Activated CD8-positive, alpha-beta memory T cell treated with anti-CD3 and anti-CD28 coated beads, Interleukin-2, amount 50 U/mL, for 1 hour (primary cell): ENCODE results near the gene ENHO.

Source experiments
- DNase-seq: peaks from one replicate; pipeline ENCODE4 v3.0.0-alpha.2; 2020; ENCODE audit errors: extremely low read depth

Gene ENHO

DNA sequence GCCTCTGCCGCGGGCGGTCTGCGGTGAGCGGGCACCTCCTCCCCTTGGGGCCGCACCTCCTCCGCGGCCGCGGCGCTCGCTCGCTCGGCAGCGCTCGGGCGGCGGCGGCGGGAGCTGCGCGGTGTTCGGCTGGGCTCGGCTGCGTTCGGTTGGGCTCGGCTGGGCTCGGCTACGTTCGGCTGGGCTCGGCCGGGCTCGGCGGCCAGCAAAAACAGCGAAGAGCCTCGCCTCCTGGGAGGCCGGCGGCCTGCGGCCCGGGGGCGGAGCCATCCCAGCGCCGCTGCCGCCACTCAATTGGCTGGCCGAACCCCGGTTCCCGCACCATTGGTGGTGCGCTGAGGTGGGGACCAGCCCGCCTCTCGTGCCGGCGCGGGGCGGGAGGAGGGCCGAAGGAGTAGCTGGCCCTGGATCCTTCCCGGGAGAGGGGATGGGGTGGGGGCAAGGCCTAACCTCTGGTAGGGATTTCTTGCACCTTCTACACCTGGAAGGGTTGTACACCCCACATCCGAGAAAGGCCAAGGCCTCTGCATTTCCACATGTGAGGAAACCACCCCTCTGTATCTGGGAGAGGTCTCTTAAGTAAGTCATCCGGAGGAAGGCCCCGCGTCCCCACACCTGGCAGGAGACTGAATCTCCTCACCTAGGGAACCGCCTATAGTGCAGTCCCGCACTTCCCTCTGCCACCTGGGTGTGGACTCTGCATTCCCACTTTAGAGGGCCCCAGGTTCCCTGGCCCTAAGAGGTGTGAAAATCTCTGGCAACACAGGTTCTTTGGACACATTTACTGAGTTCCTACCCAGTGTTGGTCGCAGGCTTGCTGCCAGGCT, at the start of gene ENHO:
ENHO (minus strand) TSS at position 20 of the 827 bp plus-strand sequence. CDS start 1,295 bp downstream, outside the sequence.
- peak; percentile 45 for DNase-seq

DNA sequence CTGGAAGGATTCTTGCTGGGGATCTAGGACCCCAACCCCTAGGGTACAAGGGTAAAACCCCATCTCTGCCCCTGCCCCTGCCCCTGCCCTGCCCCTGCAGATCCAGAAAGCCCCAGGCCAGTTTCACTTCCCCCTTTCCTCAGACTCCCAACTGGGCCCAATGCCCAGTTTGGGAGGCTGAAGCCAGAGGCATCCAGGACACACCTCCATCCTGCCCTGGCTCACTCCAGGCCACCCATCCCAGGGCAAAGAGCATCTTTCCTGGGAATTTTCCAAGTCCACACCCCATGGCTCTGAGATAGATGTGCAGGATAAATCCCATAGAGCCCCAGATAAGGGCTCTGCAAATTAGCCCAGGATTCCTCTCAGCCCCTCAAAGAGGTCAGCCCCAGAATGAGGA, 49.3 kb upstream of the ENHO start:
- DNase-seq: no peak

GRCh38 chr9:34571481-34571810, 48.7 kb upstream of the ENHO start:
- no peak for DNase-seq

- no peak for DNase-seq
Observed at GRCh38 chr9:34570809-34571480, 48.2 kb upstream of the ENHO start.

DNA sequence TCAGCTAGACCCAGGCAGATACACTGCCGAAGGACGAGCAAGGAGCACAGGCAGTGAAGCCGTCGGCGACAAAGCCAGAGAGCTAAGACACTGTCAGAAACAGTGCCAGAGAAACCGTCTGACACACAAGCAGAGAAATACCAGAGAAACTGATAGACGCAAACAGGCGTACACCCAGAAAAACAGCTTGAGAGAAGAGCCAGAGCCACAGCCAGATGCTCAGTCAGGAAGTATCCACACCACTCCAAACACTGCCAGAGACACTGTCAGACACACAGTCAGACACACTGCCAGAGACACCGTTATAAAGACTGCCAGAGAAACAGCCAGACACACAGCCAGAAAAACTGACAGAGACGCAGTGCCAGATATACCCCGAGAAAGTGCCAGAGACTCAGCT, 47.6 kb upstream of the ENHO start:
- no peak for DNase-seq

- DNase-seq: no peak
Observed at GRCh38 chr9:34568774-34569173, 46.0 kb upstream of the ENHO start.

DNA sequence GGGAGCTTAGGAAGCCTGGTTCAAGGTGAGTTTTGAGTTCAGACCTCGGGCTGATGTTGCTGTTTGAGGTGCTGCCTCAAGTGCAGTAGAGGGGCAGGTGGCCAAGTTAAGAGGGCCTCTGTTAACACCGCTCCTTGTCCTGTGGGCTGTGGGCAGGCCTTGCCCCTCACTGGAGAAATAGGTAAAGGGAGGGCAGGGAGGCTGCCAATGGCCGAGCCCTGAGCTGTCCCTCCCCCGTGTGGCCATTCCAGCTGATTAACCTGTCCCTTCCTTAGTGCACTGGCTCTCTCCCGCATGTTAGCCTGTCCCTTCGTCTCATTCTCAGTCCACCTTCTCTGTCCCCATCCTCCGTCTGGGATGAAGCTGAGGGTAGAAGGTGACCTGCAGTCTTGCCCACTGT, 45.3 kb upstream of the ENHO start:
- no peak for DNase-seq

DNA sequence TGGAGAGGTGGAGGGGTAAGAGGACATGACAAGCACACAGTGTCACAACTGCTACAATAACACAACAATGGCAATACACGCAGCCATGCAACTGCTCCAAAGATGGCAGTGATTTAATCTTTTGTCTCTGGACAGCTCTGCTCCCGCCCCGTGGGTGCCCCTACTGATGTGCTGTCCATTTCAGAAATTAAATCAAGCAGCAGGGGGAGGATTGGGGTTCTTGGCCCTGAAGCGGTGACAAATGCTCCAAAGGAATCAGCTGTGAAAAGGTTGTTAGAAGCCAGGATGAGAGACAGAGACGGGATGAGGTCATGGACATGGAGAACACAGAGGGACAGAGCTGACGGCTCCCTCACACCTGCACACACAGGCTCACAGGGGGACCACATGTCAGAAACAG, 44.2 kb upstream of the ENHO start:
- DNase-seq: no peak

DNA sequence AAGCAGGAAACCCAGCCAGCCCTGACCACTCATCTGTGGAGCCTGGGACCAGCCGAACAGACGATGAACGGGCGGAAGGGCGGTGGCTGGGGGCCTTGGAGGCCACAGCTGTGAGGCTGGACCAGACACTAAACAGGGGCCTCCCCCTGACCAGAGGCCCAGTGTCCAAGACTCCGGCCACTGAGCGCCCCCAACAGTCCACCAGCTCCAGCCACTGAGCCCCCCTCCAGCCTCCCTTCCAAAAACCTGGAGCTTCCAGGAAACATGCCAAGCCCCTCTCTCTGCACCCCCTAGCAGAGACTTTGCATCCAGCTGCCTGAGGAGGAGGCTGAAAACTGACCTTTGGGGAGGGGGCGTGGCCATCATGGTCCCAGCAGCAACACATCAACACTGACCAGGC, 43.5 kb upstream of the ENHO start:
- DNase-seq: no peak

DNA sequence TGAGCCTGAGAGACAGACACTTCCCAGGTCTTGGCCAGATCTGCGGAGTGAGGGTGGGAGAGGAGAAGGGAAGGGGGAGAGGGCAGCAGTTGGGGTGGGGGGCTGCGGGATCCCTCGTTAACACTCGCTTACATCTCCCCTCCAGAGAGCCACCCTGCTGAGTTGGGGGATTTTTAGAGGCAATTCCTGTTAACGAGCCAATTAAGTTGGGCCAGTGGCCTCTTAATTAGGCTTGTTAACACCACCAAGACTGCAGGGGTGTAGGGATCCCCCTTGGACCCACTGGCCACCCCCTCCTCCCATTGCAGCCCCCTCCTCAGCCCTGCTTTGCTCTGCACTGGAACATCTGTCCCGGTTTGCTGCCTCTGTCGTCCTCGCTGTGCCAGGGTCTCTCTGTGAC, 43.1 kb upstream of the ENHO start:
- no peak for DNase-seq

DNA sequence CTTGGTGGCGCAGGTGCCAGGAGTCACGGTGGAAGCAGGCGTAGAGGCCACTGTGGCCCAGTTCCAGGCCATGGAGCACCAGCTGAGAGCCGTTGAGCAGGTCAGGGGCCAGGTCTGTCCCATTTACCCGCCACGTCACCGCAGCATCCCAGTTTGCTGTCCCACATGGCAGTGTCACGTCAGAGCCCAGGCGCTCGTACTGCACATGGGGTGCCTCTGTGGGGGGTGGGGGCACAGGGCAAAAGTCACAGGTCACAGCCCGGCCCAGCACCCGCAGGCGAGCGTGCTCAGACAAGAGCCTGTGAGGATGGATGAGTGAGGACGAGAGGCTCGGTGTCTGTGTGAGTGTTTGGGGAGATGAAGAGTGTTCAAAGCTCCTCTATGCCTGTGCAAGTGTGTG, 41.8 kb upstream of the ENHO start:
- DNase-seq: no peak

DNA sequence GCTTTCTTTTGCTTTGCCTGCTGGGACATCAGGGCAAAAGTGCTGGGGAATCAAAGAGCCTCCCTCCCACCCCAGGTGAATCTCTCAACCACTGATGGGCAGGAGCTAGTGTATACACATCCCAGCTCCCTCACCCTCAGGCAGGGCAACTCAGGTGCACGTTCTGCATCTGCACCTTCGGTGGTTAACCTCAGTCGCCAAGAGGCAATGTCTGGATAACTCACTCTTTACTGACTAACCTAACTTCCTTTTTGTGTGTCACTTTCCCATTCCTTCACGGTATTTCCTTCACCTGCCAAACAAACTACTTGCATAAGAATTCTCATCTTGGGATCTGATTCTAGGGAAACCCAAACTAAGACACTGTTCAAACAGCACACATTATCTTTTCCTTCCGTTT, 40.5 kb upstream of the ENHO start:
- DNase-seq: no peak

GRCh38 chr9:34562135-34562745, 39.5 kb upstream of the ENHO start:
- DNase-seq: no peak

DNA sequence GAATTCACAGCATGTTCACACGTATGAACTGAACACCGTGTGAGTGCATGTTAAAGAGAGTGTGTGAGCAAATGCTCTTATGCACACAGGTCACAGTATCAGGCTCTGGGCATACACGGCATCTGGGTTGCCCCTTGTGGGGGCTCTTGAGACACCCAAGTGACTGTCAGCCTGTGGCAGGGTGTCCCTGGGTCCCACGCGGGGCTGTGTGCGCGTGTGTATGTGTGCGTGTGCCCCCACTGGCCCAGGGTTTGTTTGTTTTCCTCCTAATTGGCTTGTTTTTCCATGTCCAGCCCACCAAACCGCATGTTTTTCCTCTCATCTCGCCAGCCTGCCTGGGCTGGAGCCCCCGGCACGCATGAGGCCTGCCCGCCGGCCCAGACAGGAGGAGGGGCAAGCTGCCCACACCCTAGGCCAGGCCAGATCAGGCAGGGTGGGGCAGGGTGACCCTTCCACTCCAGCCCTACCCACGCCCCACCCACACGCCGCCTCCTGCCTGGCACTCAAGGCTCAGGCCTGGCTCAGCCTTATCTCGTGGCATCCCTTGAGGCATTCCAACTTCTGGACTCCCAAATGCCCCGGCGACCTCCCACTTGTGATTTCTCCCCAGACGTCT, 37.9 kb upstream of the ENHO start:
- DNase-seq: no peak

DNA sequence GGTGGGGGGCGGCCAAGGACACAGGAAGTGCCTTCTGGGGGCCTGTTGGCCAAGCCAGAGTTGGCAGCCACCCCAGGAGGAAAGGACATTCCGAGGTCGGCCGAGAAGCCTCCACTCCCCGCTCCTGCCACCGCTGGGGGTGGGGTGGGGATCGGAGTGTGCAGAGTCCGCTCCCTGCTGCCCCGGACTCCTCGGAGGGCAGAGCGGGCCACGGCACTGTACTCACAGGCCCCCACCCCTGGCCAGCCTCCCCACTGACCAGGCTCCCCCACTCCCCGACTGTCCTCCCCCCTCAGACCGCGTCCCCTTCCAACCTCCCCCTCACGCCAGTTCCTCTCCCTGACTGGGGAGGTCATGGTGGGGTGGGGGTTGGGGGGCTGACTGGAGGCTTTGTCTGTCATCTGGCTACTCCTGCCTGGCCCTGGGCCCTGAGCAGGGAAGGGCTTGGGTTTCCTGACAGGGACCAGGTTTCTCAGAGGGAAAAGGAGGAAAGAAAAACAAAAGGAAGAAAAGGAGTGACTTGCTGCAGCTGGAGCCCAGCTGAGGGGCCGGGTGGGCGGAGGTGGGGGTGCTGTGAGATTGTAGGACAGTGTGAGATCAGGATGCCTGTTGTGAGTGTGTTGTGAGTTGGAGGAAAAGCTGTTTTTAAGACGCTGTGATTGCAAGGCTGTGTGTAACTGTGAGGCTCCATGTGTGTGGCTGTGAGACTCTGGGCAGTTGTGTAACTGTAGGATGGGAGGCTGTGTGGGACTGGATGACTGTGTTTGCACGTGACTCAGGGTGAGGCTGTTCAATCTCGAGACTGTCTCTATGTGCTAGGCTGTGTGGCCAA, 37.0 kb upstream of the ENHO start:
- no peak for DNase-seq

- DNase-seq: no peak
Observed at GRCh38 chr9:34558919-34559623, 36.3 kb upstream of the ENHO start.

- DNase-seq: no peak
Observed at GRCh38 chr9:34558364-34558763, 35.6 kb upstream of the ENHO start.

DNA sequence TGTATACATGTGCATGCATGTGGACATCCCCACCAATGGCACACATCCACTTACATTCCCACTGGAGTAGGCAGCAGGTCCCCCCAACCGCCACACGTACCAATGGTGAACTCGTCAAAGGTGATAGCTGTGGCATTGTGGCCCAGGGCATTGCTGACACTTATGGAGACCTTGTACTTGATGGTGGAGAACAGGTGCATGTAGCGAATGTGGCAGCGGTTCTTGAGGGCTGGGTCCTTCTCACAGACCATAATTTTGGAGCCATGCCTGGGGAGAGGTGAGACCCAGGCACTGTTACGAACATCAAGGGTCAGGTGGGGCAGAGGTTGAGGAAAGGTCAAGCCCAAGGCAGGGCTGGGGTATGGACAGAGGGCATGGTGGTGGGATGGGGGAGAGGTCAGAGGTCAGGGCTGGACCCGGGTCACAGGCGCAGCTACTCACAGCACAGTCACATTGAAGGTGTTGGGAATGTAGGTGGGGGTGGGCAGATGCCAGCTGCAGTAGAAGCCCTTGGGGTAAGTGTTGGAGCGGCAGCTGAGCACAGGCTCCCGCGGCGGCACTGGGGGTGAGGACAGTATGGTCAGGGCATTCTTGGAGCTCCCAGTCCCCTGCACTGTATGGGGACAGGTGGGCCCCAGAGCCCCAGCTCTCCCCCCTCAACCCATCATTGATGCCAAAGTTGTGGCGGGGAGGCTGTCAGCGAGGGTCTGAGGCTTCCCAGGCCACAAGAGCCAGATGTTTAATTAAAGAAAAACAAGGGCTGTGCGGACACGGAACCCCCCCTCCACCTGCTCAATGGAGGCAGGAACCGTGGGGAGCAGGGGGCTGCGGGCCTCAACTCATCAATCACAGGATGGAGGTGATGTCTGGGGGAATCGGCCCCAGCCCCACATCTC, 34.9 kb upstream of the ENHO start:
- DNase-seq: no peak

DNA sequence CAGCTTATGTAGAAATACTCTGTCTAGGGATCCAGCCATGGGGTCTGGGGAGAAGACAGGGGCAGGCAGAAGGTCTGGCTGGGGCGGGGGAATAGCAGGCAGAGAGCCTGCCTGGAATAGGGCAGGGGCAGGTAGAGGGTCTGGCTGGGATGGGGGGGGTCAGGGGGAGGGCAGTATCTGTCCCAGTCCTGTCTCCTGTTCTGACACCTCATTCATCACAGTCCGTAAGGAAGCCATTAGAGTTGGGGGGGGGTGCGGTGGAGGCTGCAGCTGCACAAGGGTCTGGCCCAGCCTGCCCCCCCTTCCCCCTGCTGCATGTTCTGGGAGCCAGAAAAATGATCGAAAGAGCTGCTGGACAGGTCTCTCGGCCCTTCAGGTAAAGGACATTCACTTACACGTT, 34.2 kb upstream of the ENHO start:
- no peak for DNase-seq

DNA sequence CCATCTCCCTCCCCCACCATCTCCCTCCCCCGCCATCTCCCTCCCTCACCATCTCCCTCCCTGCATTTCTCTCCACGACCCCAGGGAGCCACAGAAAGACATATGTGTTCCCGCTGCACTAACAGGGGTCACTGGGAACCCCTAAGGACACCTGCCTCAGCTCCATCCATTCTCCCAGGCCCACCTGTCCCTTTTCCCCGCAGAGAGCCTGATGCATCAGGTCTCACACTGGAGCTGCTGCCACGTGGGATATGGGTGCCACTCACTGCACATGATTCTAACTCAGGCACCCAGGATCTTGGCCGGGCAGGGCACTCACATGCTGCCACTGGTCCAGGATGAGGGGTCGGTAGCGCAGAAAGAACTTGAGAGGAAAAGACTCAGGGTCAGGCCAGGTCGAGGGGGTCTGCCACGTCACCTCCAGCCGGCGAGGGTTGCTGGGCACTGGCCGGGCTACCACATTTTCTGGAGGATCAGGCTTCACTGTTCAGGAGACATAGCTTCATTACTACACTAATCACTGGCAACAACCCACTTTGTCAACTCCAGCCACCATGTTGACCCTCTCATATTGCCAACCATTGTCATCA, 33.2 kb upstream of the ENHO start:
- DNase-seq: no peak
